H1 (cell line): Measurements from ENCODE around the gene MMP15. TPM values are rescaled to one million over a fixed set of nuclear protein-coding genes. Genes with fewer than 3 reads are reported as not detected.

ENCODE experiments used
- POLR2AphosphoS5 ChIP-seq: IDR thresholded peaks from 2 replicates; pipeline ENCODE4 v1.6.1; 2011; ENCODE audit warnings: low read depth, low read length
- RAD21 ChIP-seq, 2 experiments: IDR thresholded peaks in 1 of 2; conservative IDR thresholded peaks in 1 of 2; 2 replicates each; pipeline ENCODE4 v1.6.1; 2011; ENCODE audit warnings: low read depth in 2 of 2, low read length in 2 of 2, improper control_type of control experiment in 1 of 2, inconsistent platforms in 1 of 2, mild to moderate bottlenecking in 1 of 2, moderate library complexity in 1 of 2
- SP1 ChIP-seq: IDR thresholded peaks from 2 replicates; pipeline ENCODE4 v1.6.1; 2011; ENCODE audit warnings: low read depth, low read length
- SUZ12 ChIP-seq: fragments of 200-600 bp; sonication (generic); IDR thresholded peaks from 2 replicates; pipeline ENCODE4 v1.6.1; 2012; ENCODE audit warnings: mild to moderate bottlenecking, inconsistent platforms, low read length, moderate library complexity, mixed read lengths
- USF2 ChIP-seq: IDR thresholded peaks from 2 replicates; pipeline ENCODE4 v1.6.1; 2011; ENCODE audit warnings: low read length, improper control_type of control experiment
- polyA plus RNA-seq, 7 experiments: library from polyadenylated mRNA; depleted of rRNA in 3 of 7; stranded (reverse) in 5 of 7; unstranded in 2 of 7; fragments of >200 nt in 5 of 7; fragments of 200-250 nt in 2 of 7; gene quantifications; 1 replicate in 5 of 7; 2 replicates in 1 of 7; 4 replicates in 1 of 7; pipeline versions ENCODE4 v1.2.1 to v1.2.3, GENCODE V29; 2011 to 2013; ENCODE audit warnings: missing spikeins in 2 of 7, mixed read lengths in 2 of 7
- total RNA-seq: library from RNA; stranded (reverse); fragmentation: NEBNext Ultra II Directional; extraction: Animal tissue kit (Norgen Biotek cat#: 25700); gene quantifications from 2 replicates; pipeline ENCODE4 v1.2.1, GENCODE V29; 2021

Gene MMP15
- total and polyA plus RNA-seq, 2 of the 8 experiments (the other 6 are each of a cell fraction or from before 2014, with no cell fraction given) = 38.5 to 42.2 TPM

- TF ChIP-seq POLR2AphosphoS5 (no peak), RAD21 (IDR thresholded peaks at IDR 0.05 in 1 of 2, conservative IDR thresholded peaks at IDR 0.05 in 1 of 2; ENCODE audit: low read depth in 2 of 2, low read length in 2 of 2) (no peak), USF2 (no peak), SP1 (no peak), SUZ12 (no peak)
These were observed 8.6 kb upstream of the MMP15 start (continued) for GRCh38 chr16:58016840-58017446.
